GM12891 (cell line): ENCODE results near the gene PHC3.

Source experiments
- POLR2A ChIP-seq: IDR thresholded peaks from 2 replicates; pipeline ENCODE4 v1.6.1; 2011; ENCODE audit warnings: low read depth, low read length, control low read depth
- POLR2AphosphoS5 ChIP-seq: IDR thresholded peaks from 2 replicates; pipeline ENCODE4 v1.6.1; 2011; ENCODE audit warnings: low read depth, low read length, control low read depth
- SPI1 ChIP-seq: IDR thresholded peaks from 2 replicates; pipeline ENCODE4 v1.6.1; 2011; ENCODE audit warnings: low read depth, low read length, control low read depth
- TAF1 ChIP-seq: IDR thresholded peaks from 2 replicates; pipeline ENCODE4 v1.6.1; 2011; ENCODE audit warnings: low read depth, low read length, control low read depth

- no peak for TF ChIP-seq TAF1
- TF ChIP-seq POLR2A, result no peak
- no peak for TF ChIP-seq POLR2AphosphoS5
- no peak for TF ChIP-seq SPI1
Measured at GRCh38 chr3:170137986-170138385, 43.5 kb downstream of the PHC3 start.
